Astrocyte of the hippocampus (primary cell): ENCODE results near the gene HOXC5.

Experiments
- DNase-seq: peaks from one replicate; pipeline ENCODE4 v3.0.0; 2011; ENCODE audit warnings: low read depth, low spot score

The HOXC5 gene

GRCh38 chr12:54006559-54007220, 26.2 kb upstream of the HOXC5 start:
- no peak for DNase-seq

- no peak for DNase-seq
Observed at GRCh38 chr12:54007538-54008259, 25.2 kb upstream of the HOXC5 start.

- no peak for DNase-seq
Observed at GRCh38 chr12:54008260-54008552, 24.6 kb upstream of the HOXC5 start.

GRCh38 chr12:54009171-54010052, 23.4 kb upstream of the HOXC5 start:
- no peak for DNase-seq

GRCh38 chr12:54010053-54010971, 22.5 kb upstream of the HOXC5 start:
- no peak for DNase-seq

- DNase-seq, result no peak
Observed at GRCh38 chr12:54010972-54011664, 21.7 kb upstream of the HOXC5 start.

GRCh38 chr12:54011665-54012532, 21.0 kb upstream of the HOXC5 start:
- no peak for DNase-seq

GRCh38 chr12:54012631-54013409, 20.0 kb upstream of the HOXC5 start:
- DNase-seq, result no peak

GRCh38 chr12:54014377-54015017, 18.4 kb upstream of the HOXC5 start:
- no peak for DNase-seq

- DNase-seq, result no peak
Observed at GRCh38 chr12:54015018-54015931, 17.6 kb upstream of the HOXC5 start.

- DNase-seq, result no peak
Observed at GRCh38 chr12:54016051-54016450, 16.8 kb upstream of the HOXC5 start.

- no peak for DNase-seq
Observed at GRCh38 chr12:54016478-54016964, 16.3 kb upstream of the HOXC5 start.

GRCh38 chr12:54017027-54017788, 15.6 kb upstream of the HOXC5 start:
- DNase-seq, result no peak

- DNase-seq, result peak; percentile 28
Observed at GRCh38 chr12:54017878-54018467, 14.9 kb upstream of the HOXC5 start.

GRCh38 chr12:54018468-54018984, 14.3 kb upstream of the HOXC5 start:
- no peak for DNase-seq
